Upper lobe of left lung (tissue), 4 donors: ENCODE measurements around the gene TMEM256.

ENCODE experiments used
- POLR2A ChIP-seq, 4 donors: fragments of 450-650 bp; IDR thresholded peaks; one replicate each; pipeline ENCODE4 v1.5.1; 2016 to 2017; ENCODE audit warnings: antibody characterized with exemption in 4 of 4, mild to moderate bottlenecking in 2 of 4
- POLR2AphosphoS5 ChIP-seq, 2 donors: sonication (generic); formaldehyde crosslinking; IDR thresholded peaks; one replicate each; pipeline ENCODE4 v1.5.1; 2017; ENCODE audit warnings: antibody characterized with exemption in 2 of 2
- TF ChIP-seq, protein P1 (sequence below), 6 experiments: fragments of 450-650 bp in 4 of 6; fragments of 200-600 bp in 2 of 6; sonication (generic) in 2 of 6; IDR thresholded peaks; one replicate each; pipeline ENCODE4 v1.5.1; 2016 to 2019; ENCODE audit warnings: antibody characterized with exemption in 6 of 6

DNA sequence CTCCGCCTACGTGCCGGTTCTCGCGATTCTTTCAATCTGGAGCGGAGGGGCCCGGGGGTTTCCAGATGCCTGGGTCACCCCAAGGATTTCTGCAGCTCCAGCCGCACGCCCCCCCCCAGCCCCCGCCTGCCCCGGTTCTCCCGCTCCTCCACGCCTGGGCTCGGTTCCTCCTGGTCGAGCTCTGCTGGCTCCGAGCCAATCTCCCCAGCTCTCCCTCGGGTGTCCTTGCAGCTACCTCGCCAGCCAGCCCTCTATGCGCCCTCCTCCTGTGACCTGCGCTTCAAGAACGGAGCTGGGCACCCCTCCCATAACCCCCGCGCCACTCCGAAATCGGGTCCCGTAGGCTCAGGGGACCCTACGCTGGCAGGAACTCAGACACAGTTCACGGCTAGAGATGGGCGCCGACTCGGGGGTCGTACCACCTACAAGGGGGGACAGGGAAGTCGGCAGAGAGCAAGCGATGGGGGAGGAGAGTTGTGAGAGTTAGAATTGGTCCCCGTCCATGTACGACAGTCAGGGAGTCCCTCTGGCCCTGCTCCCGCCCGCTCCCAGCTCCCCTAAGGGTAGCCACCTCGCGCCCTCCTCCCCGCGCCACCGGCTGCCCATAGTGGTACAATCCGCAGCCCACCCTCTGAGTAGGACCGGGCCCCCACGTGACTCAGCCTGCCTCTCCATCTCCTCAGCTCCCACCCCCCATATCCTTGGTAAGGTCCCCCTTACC is 36.4 kb upstream of the TMEM256 start:
- TF ChIP-seq, protein P1, sequence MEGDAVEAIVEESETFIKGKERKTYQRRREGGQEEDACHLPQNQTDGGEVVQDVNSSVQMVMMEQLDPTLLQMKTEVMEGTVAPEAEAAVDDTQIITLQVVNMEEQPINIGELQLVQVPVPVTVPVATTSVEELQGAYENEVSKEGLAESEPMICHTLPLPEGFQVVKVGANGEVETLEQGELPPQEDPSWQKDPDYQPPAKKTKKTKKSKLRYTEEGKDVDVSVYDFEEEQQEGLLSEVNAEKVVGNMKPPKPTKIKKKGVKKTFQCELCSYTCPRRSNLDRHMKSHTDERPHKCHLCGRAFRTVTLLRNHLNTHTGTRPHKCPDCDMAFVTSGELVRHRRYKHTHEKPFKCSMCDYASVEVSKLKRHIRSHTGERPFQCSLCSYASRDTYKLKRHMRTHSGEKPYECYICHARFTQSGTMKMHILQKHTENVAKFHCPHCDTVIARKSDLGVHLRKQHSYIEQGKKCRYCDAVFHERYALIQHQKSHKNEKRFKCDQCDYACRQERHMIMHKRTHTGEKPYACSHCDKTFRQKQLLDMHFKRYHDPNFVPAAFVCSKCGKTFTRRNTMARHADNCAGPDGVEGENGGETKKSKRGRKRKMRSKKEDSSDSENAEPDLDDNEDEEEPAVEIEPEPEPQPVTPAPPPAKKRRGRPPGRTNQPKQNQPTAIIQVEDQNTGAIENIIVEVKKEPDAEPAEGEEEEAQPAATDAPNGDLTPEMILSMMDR (IDR thresholded peaks at IDR 0.05) = no peak
- TF ChIP-seq POLR2A (IDR thresholded peaks at IDR 0.05) (no peak), POLR2AphosphoS5 (IDR thresholded peaks at IDR 0.05) (no peak)
